HCT116 (cell line): ENCODE data around the gene POLA1. TPM values are rescaled to one million over a fixed set of nuclear protein-coding genes. Genes with fewer than 3 reads are reported as not detected.

Source experiments
- ATAC-seq: fragments of 200-7000 bp; cut with Tn5 transposase; 2 replicates; pipeline ENCODE4 v1.9.1; 2020; ENCODE audit warnings: mild to moderate bottlenecking, moderate library complexity
- BruUV-seq: library from RNA; stranded (reverse); fragments of 400-500 nt; replicated peaks from 2 replicates; lab custom pipeline; 2021; lab: Mats Ljungman, UMichigan
- CTCF ChIA-PET: fragments of 300-600 bp; sonication (Branson Sonifier 250); formaldehyde crosslinking; loops from one replicate; lab custom pipeline; 2021; ENCODE audit warnings: antibody characterized with exemption; lab: Charles Lee
- POLR2A ChIA-PET: fragments of 300-600, 350-600 bp; sonication (Branson Sonifier 250); formaldehyde crosslinking; loops from one replicate; lab custom pipeline; 2021; ENCODE audit warnings: antibody characterized with exemption; lab: Charles Lee
- RAD21 ChIA-PET, 2 experiments: fragments of 300-600 bp; sonication (Branson Sonifier 250); formaldehyde crosslinking; loops; one replicate each; lab custom pipeline; 2023; ENCODE audit warnings: low total read pairs in 2 of 2; ENCODE audit not compliant: uncharacterized antibody in 2 of 2, unreplicated experiment in 2 of 2, low non-redundant PET in 1 of 2; lab: Charles Lee
- DNase-seq: peaks from one replicate; pipeline ENCODE4 v3.0.0-alpha.2; 2010; ENCODE audit warnings: low read depth, low spot score
- H2AFZ ChIP-seq: fragments of 200-600 bp; shearing (Covaris generic), sonication (generic); 2 replicates; pipeline ENCODE4 v1.6.1; 2017; ENCODE audit warnings: low read depth, mixed run types, mixed read lengths, antibody characterized with exemption, low read length; ENCODE audit not compliant: poor library complexity, severe bottlenecking
- H3K27ac ChIP-seq: 2 replicates; pipeline ENCODE4 v1.5.1; 2012; ENCODE audit warnings: low read depth, low read length
- H3K27me3 ChIP-seq: fragments of 200-600 bp; sonication (generic); 2 replicates; pipeline ENCODE4 v1.6.1; 2016; ENCODE audit warnings: mixed run types, low read length, mixed read lengths; ENCODE audit not compliant: insufficient read depth
- H3K36me3 ChIP-seq, 2 experiments: fragments of 200-500 bp in 1 of 2; fragments of 200-600 bp in 1 of 2; sonication (Bioruptor generic) in 1 of 2; sonication (generic) in 1 of 2; 2 replicates each; pipeline versions ENCODE4 v1.5.1 to v1.6.1; 2014 to 2016; ENCODE audit warnings: low read length in 2 of 2, inconsistent platforms in 1 of 2, mixed read lengths in 1 of 2, mixed run types in 1 of 2; ENCODE audit not compliant: insufficient read depth in 2 of 2, control insufficient read depth in 1 of 2
- H3K4me1 ChIP-seq, 2 experiments: fragments of 200-600 bp in 1 of 2; sonication (generic) in 1 of 2; 2 replicates each; pipeline versions ENCODE4 v1.5.1 to v1.6.1; 2012 to 2017; ENCODE audit warnings: low read length in 2 of 2, inconsistent platforms in 1 of 2, mild to moderate bottlenecking in 1 of 2, mixed read lengths in 1 of 2, mixed run types in 1 of 2, moderate library complexity in 1 of 2; ENCODE audit not compliant: insufficient read depth in 2 of 2, control insufficient read depth in 1 of 2
- H3K4me2 ChIP-seq: fragments of 200-600 bp; sonication (generic); 2 replicates; pipeline ENCODE4 v1.6.1; 2017; ENCODE audit warnings: mixed run types, low read length, mixed read lengths
- H3K4me3 ChIP-seq, 2 experiments: fragments of 200-600 bp in 1 of 2; sonication (generic) in 1 of 2; replicated peaks in 1 of 2; 2 replicates each; pipeline ENCODE4 v1.5.1; 2011 to 2016; ENCODE audit warnings: low read length in 2 of 2, control low read depth in 1 of 2, low read depth in 1 of 2, mild to moderate bottlenecking in 1 of 2, mixed read lengths in 1 of 2, mixed run types in 1 of 2
- H3K79me2 ChIP-seq: fragments of 200-600 bp; sonication (generic); 2 replicates; pipeline ENCODE4 v1.6.1; 2017; ENCODE audit warnings: mild to moderate bottlenecking, mixed run types, low read length, moderate library complexity, mixed read lengths; ENCODE audit not compliant: insufficient read depth
- H3K9ac ChIP-seq: fragments of 200-600 bp; sonication (generic); 2 replicates; pipeline ENCODE4 v1.6.1; 2016; ENCODE audit warnings: low read length, mixed read lengths
- H3K9me2 ChIP-seq: fragments of 200-600 bp; sonication (generic), shearing (Covaris generic); 2 replicates; pipeline ENCODE4 v1.6.1; 2017; ENCODE audit warnings: mixed run types, mild to moderate bottlenecking, moderate library complexity; ENCODE audit not compliant: insufficient read depth
- H3K9me3 ChIP-seq, 2 experiments: fragments of 200-500 bp in 1 of 2; fragments of 200-600 bp in 1 of 2; sonication (Bioruptor generic) in 1 of 2; sonication (generic) in 1 of 2; 2 replicates each; pipeline ENCODE4 v1.6.1; 2014 to 2017; ENCODE audit warnings: low read length in 2 of 2, mixed read lengths in 2 of 2, inconsistent platforms in 1 of 2, low read depth in 1 of 2, mild to moderate bottlenecking in 1 of 2, mixed run types in 1 of 2, moderate library complexity in 1 of 2; ENCODE audit not compliant: control insufficient read depth in 1 of 2, insufficient read depth in 1 of 2
- H4K20me1 ChIP-seq: fragments of 200-600 bp; sonication (generic), shearing (Covaris generic); 2 replicates; pipeline ENCODE4 v1.6.1; 2017; ENCODE audit warnings: mixed run types, mild to moderate bottlenecking, moderate library complexity; ENCODE audit not compliant: insufficient read depth
- ATF3 ChIP-seq: IDR thresholded peaks from 2 replicates; pipeline ENCODE4 v1.6.1; 2012
- CBX3 ChIP-seq: IDR thresholded peaks from 2 replicates; pipeline ENCODE4 v1.6.1; 2012; ENCODE audit warnings: low read depth
- CEBPB ChIP-seq: IDR thresholded peaks from 2 replicates; pipeline ENCODE4 v1.6.1; 2012; ENCODE audit warnings: low read depth
- EGR1 ChIP-seq: IDR thresholded peaks from 2 replicates; pipeline ENCODE4 v1.6.1; 2012; ENCODE audit warnings: low read depth
- EZH2 ChIP-seq: fragments of 200-600 bp; sonication (generic); IDR thresholded peaks from 2 replicates; pipeline ENCODE4 v1.6.1; 2017; ENCODE audit warnings: antibody characterized with exemption, mixed run types
- FOSL1 ChIP-seq: IDR thresholded peaks from 2 replicates; pipeline ENCODE4 v1.6.1; 2012; ENCODE audit warnings: low read depth
- MAX ChIP-seq: IDR thresholded peaks from 2 replicates; pipeline ENCODE4 v1.6.1; 2012
- POLR2AphosphoS5 ChIP-seq: IDR thresholded peaks from 2 replicates; pipeline ENCODE4 v1.6.1; 2011; ENCODE audit warnings: mild to moderate bottlenecking, low read depth, low read length, moderate library complexity
- RAD21 ChIP-seq: IDR thresholded peaks from 2 replicates; pipeline ENCODE4 v1.6.1; 2012; ENCODE audit warnings: low read depth, mild to moderate bottlenecking
- ZBTB33 ChIP-seq: IDR thresholded peaks from 2 replicates; pipeline ENCODE4 v1.6.1; 2011; ENCODE audit warnings: mild to moderate bottlenecking, low read length, moderate library complexity; ENCODE audit not compliant: insufficient replicate concordance; ENCODE audit errors: extremely low read depth
- intact Hi-C: fragments of 100-400 bp; cut with micrococcal nuclease; formaldehyde crosslinking; loops from 2 replicates; pipeline ENCODE4 v1.10.0; 2022
- total RNA-seq: library from RNA; stranded (reverse); gene quantifications from one replicate; pipeline ENCODE4 v1.2.1, GENCODE V29; 2021; ENCODE audit not compliant: unreplicated experiment

The POLA1 gene
- total RNA-seq, 1 experiment from 2014 or later, result 27.0 TPM

GRCh38 chrX:24999511-24999910 is 305.8 kb downstream of the POLA1 start (continued):
- TF ChIP-seq POLR2AphosphoS5 (no peak), ATF3 (no peak), EZH2 (no peak), CEBPB (no peak), FOSL1 (no peak)

- CTCF ChIA-PET, result no interaction called here
Measured at GRCh38 chrX:25001808-25002660, 308.3 kb downstream of the POLA1 start.

More at GRCh38 chrX:25001808-25002660, 308.3 kb downstream of the POLA1 start:
- intact Hi-C loops, result no loop called here
- no peak for DNase-seq
- H3K27me3 ChIP-seq, result no peaks in the 10 kb centered on the region
- no peaks in the 10 kb centered on the region for H3K36me3 ChIP-seq
- H3K9me3 ChIP-seq, result no peaks in the 10 kb centered on the region
- no peak overlapping the region for H3K27ac ChIP-seq
- no peaks in the 10 kb centered on the region for H3K9me2 ChIP-seq
- TF ChIP-seq CBX3, result no peak
- no peak for TF ChIP-seq MAX
- TF ChIP-seq EGR1, result no peak
- no peak for TF ChIP-seq EZH2
- no peak for TF ChIP-seq ZBTB33
- TF ChIP-seq RAD21, result no peak
- TF ChIP-seq, all 23 proteins: peak for 0
- POLR2A ChIA-PET, result no interaction called here
- H2AFZ ChIP-seq, result no peak overlapping the region
- no peaks in the 10 kb centered on the region for H3K4me1 ChIP-seq
- H4K20me1 ChIP-seq, result no peaks in the 10 kb centered on the region
- RAD21 ChIA-PET, result no interaction called here
- no peak for ATAC-seq
- no peaks in the 10 kb centered on the region for H3K79me2 ChIP-seq
- H3K4me2 ChIP-seq, result no peak overlapping the region
- no peak overlapping the region for H3K9ac ChIP-seq
- H3K4me3 ChIP-seq, result no peak overlapping the region
- no TSS peak for BruUV-seq
